GM21367 (cell line): Measurements from ENCODE around the gene STOML3.

Experiments used
- ATAC-seq: cut with Tn5 transposase; IDR thresholded peaks from one replicate; pipeline ENCODE4 v1.9.1; 2021; ENCODE audit not compliant: unreplicated experiment

The STOML3 gene

DNA sequence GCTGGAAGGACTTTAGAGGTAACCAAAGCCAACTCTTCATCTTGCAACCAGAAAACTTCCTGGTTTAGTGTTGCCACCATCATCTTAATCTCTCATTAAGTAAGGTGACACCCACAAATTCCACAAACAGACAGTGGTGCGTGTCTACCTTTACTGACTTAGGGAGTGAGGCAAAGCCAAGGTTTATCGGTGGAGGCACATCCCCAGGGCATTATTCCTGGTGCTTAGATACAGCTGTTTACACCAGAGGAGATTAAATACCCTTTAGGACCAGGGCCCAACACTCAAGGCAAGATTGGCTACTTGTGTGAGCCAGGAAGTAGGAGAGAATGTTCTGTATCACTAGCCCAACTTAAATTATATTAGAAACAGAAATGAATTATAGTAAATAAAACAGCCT is 9.5 kb downstream of the STOML3 start:
- no peak for ATAC-seq

- ATAC-seq = no peak
These were observed 9.9 kb downstream of the STOML3 start for GRCh38 chr13:38980750-38981078.

DNA sequence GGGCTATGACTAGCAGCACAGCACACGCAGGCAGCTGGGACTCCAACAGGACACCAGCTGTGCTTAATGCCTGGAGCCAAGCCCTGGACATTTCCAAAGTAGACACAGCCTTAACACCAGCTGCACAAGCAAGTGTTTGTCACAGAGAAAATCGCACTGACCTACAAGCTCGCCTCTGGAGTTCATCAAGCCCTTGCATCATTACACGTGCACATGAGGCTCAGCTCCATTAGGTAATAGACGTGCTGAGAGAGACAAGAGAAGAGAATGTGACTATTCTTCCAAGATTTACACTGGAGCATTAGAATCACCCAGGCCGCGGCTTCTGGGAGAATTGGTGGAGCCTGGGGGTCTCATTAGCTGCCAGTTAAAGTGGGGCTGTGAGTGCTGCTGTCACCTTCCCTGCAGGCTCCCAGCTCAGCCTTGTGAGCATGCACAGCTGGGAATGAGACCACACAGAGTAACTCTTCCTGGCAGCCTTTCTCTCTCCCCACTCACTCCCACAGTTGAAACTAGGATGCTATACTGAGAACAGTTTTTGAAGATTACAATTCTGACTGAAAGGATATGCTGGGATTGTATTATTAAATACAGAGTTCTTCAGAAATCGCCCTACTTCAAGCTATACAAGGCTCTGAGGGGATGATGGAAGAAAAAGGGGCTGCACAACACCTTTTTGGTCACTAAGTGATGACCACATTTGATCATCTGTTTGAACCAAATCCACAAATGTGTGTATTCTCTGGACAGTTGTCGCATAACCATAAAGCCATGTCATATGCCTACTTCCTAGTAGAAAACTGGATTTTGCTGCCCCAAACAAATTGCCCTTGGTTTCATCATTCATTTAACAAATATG is 10.5 kb downstream of the STOML3 start:
- no peak for ATAC-seq

DNA sequence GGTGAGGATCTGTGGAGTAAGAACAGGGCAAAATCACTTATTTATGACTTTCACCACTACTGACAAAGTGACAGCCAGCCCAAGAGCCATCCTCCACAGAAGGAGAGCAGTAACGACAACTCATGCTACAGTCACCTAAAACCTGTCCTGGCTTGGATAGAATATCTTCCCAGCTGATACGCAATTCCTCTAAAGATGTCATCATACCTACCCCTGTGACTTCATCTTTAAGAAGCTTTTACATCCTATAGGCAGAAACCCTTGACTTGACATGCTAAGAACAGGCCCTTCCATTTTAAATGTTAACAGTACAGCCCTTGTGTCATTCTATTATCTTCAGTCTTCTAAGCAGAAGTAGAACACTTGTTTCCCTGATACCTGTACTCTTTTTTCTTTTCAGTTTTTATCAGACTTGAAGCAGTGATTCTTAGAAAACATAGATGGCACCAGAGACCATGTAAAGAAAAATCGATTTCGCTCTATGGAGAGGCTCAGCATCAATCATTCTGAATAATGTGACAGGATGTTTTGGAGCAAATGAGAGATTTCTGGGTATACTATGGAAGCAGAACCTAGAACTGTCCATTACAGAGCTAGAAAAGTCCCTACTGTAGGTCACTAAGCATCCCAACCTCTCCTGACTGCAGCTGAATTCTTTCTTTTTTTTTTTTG is 20.1 kb downstream of the STOML3 start:
- no peak for ATAC-seq

- no peak for ATAC-seq
These were observed 21.4 kb downstream of the STOML3 start for GRCh38 chr13:38969187-38969586.

GRCh38 chr13:38967446-38967845 is 23.2 kb downstream of the STOML3 start:
- no peak for ATAC-seq

DNA sequence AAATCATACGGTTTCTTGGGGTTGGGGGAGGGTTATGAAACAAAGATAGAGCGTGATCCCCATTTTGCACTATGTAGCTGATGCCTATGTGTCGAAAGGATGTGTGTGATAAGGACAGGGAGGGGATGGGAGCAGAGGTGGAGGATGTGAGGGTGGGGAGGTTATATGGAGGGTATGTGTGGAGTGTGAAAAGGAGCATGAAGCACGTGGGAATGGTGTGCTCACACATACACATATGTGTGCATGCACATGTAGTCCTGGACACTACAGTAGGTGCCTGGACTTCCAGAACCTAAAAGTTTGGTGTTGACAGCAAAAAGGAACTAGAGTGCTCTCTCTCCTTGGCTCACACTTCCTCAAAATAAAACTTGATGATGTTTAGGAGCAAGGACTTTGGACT is 25.4 kb downstream of the STOML3 start:
- ATAC-seq = no peak

DNA sequence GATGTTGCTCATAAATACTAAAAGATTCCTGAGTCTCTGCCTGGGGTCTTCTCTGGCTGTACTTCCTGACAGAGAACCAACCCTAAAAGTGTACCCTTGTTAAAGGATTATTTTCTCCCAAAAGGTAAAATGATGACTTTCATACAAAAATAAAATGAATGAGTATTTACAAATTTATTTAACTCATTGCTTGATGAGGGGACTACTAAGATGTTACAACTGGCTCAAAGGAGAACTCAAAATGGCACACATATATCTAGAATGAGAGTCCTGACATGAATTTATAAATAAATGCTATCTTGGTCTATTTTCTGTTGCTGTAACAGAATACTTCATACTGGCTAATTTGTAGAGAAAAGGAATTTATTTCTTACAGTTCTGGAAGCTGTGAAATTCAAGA is 30.5 kb downstream of the STOML3 start:
- ATAC-seq = no peak

DNA sequence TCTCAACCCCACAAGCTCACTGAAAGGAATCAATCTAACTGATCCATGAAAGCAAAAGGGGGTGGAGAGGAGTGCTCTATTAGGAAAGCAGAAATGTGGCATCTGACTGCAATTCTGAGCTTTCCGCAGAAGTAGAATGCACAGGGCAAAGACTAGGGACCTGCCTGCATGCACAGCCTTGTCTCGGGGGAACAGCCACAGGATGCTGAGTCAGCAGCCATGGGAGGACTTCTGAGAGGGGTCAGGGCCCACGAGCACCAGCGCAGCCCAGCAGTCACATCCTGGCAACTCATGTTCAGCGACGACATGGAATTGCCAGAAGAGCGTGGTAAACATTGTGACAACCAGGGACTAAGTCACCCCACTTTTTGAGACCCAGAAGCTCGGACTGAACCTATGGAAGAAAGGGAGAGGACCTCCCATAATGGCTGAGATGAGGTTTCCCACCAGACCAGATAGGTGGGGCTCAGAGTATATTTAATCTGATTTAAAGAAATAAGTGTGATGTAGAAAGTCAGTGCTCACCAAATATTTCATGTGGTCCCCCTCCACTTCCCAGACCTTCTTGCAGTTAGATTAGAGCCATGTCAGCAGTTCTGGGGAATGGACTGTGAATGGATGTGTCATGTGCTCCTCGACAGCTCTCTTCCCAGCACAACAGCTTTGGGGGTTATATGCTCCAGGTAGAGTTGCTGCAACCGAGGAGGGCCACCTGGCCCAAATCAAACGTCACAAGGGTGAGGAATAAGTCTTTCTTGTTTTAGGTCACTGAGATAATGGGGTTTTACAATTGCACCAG is 32.6 kb downstream of the STOML3 start:
- no peak for ATAC-seq

DNA sequence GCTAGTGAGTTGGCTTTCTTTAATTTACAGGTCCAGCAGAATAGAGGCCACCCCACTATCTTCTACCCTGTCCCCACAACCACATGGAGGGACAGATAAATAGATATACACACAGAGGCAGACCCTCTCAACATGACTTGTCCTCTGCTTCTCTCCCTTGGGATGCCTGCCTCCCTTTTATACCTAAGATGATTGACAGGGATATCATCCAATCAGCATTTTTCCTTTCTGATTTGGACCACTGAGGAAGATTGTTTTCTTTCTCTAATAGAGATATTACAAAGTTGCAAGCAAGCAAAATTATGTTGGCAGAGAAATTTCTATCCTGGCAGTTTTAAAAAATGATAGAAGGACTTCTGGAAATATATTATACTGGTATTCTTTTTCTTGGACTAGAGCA is 35.8 kb downstream of the STOML3 start:
- ATAC-seq = no peak

GRCh38 chr13:38954291-38954690 is 36.3 kb downstream of the STOML3 start:
- ATAC-seq = no peak

GRCh38 chr13:38952827-38953226 is 37.8 kb downstream of the STOML3 start:
- no peak for ATAC-seq

DNA sequence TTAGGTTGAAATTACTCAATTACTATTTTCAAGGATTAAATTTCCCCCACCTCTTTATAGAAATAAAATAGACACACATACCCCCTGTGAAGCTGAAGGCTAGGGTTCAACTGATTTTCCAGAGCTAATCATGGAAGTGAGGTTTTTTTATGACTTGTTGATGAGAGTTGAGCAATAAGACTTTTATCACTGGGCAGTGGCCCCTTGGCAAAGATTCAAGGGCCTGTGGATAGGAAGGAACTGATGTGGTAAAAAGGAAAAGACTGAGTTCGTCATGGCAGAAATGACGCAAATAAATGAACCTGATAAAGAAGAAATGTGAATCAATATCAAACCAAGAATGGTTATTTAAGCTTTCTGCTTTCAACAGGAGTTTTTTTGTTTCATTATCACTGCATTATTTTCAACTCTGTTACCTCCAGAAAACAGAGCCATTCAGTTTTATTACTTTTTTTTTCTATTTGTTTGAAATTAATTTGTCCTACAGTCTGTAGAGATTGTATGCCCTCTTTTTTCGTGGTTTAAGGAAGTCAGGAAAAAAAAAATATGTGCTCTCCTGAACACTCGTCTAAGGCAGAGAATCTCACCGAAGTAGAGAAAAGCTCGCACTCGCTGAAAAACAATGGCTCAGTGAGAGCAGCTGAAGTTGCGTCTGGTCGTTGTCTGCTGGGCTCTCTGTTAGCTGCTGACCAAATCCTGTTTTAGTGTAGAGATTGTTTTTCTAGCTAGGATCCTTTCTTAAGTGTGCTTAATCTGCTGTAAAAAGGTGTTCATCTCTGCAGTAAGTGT is 38.9 kb downstream of the STOML3 start:
- ATAC-seq = no peak

- no peak for ATAC-seq
These were observed 39.6 kb downstream of the STOML3 start for GRCh38 chr13:38950987-38951386.

- ATAC-seq = no peak
These were observed 43.6 kb downstream of the STOML3 start for GRCh38 chr13:38947054-38947453.

DNA sequence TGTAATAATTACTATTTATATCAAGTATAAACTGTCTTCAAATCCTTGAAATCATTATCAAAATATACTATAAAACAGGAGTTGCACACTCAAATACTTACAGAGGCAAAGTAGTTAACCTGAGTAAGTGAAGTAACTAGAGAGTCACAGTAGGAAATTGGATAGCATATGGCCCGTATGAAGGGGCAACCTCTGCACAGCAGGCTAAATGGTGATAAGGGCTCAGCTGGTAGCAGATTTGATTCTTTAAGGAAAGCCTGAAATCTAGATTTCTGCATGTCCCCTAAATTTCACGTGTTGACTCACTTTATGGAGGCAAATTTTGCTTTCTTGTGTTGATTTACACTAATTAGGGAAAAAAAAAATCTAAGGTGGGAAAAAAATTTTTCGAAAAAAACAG is 46.4 kb downstream of the STOML3 start:
- ATAC-seq = no peak

DNA sequence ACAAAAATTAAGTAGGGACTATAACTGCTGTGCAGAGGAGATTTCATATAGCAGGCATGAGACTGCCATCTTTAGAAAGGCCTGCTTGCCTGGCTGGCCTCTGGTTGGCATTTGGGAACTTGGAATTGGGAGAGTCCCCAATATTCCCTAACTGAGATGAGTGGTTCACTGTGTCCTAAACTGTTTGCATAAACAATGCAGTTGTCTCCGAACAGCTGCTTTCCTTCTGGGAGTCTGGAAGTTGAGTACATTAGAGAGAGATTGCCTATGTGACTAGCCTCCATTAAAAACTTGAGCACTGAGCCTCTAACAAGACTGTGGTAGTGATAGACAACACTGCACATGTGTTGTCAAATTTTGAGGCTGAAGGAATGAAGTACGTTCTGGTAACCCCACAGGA is 47.4 kb downstream of the STOML3 start:
- ATAC-seq = no peak

DNA sequence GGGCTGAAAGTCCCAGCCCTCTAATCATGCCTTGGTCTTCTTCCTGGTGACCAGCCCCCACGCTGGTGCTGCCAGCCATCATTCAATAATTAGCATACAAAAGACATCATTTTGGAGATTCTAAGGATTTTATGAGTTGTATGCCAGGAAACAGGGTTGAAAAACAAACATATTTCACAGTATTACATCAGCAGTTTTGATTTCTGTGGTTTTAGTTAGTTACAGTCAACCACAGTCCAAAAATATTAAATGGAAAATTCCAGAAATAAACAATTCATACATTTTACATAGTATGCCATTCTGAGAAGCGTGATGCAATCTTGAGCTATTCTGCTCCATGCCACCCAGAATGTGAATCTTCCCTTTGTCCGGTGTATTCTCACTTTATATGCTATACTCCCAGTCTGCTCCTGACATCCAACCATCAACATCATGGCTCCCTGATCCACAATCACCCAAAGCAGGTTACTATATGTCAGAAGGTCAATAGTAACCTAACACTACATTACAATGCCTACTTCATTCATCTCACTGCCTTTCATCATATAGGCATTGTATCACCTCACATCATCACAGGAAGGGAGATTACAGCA is 49.2 kb downstream of the STOML3 start:
- no peak for ATAC-seq

DNA sequence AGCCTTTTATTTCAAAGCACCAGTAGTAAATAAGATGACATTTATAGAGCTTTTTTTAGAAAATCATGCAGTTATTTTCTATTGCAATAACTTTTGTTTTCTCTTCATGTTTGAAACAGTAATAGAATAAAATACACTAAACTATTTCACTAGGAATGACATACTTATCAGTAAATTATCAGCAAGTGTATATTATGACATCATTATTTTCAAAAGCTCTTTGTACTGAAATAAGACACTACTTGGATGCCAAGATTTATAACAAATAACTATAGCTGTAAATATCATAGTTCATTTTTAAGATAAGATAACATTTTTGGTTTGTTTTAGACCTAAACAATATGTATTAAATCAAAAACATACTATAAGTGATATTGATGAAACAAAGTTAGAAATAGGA is 56.8 kb downstream of the STOML3 start:
- ATAC-seq = no peak

DNA sequence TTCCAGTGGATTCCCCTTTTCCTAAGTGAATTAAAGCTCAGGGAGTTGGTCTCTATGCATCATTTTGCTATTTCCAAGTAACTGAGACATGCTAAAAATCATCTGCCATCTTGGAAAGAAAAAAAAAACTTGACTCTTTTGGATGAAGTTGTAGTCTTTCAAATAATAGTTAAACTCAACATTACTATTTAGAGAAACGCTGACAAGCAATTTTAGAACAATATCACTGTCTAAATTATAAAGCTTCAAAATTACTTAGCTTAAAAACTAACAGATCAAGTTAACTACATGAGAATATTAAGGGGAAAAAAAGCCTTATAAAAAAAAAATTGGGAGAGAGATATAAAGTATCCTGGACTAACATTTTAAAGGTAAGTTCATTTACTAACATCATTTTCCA is 68.5 kb downstream of the STOML3 start:
- no peak for ATAC-seq

GRCh38 chr13:38921081-38921480 is 69.5 kb downstream of the STOML3 start:
- ATAC-seq = no peak
